ENCODE data around the gene TMEM215. TPM values are rescaled to one million over a fixed set of nuclear protein-coding genes. Genes with fewer than 3 reads are reported as not detected.

TMEM215 gene
- total RNA-seq, 1 donor from 2014 or later = not detected

- no peak overlapping the region for H3K27ac Mint-ChIP-seq
- no peaks in the 10 kb centered on the region for H3K27me3 Mint-ChIP-seq (ENCODE audit: insufficient read depth, low read depth)
Measured at GRCh38 chr9:32811246-32811645, 27.9 kb downstream of the TMEM215 start.

GRCh38 chr9:32820322-32820721 lies 37.0 kb downstream of the TMEM215 start:
- Histone ChIP-seq H3K9me3 (ENCODE audit: low read depth) (no peaks in the 10 kb centered on the region), H3K36me3 (no peaks in the 10 kb centered on the region), H2AFZ (replicated peaks) (no peak overlapping the region), H3K27ac (no peak overlapping the region), H4K20me1 (ENCODE audit: low read depth) (no peaks in the 10 kb centered on the region), H3K27me3 (no peaks in the 10 kb centered on the region), H3K4me3 (no peak overlapping the region), H3K79me2 (ENCODE audit: low read depth) (no peaks in the 10 kb centered on the region), H3K4me2 (no peak overlapping the region), H3K9ac (no peak overlapping the region), H3K4me1 (no peaks in the 10 kb centered on the region), H3F3A (ENCODE audit: low read depth) (no peaks in the 10 kb centered on the region)
- H3K9me3 Mint-ChIP-seq = no peaks in the 10 kb centered on the region
- H3K27me3 Mint-ChIP-seq (ENCODE audit: insufficient read depth, low read depth) = peaks cover 3% of the 10 kb centered on the region
- no peak for DNase-seq (ENCODE audit: low spot score)
- no peak for TF ChIP-seq EZH2 (IDR thresholded peaks at IDR 0.05)
- no peak for TF ChIP-seq CTCF (IDR thresholded peaks at IDR 0.05)
- no peak for TF ChIP-seq EZH2phosphoT487 (IDR thresholded peaks at IDR 0.05)
- H3K4me1 Mint-ChIP-seq = no peaks in the 10 kb centered on the region
- no peak overlapping the region for H3K27ac Mint-ChIP-seq
- no peak overlapping the region for H3K4me3 Mint-ChIP-seq
- no peaks in the 10 kb centered on the region for H3K36me3 Mint-ChIP-seq

More at GRCh38 chr9:32811246-32811645, 27.9 kb downstream of the TMEM215 start:
- H3K4me1 Mint-ChIP-seq = no peaks in the 10 kb centered on the region
- no peaks in the 10 kb centered on the region for H3K4me1 ChIP-seq
- H3K4me3 ChIP-seq = no peak overlapping the region
- TF ChIP-seq CTCF (IDR thresholded peaks at IDR 0.05) (no peak), EZH2phosphoT487 (IDR thresholded peaks at IDR 0.05) (no peak), EZH2 (IDR thresholded peaks at IDR 0.05) (no peak)
- no peaks in the 10 kb centered on the region for H3K79me2 ChIP-seq (ENCODE audit: low read depth)
- H3K27ac ChIP-seq = no peak overlapping the region
- H3K27me3 ChIP-seq = no peaks in the 10 kb centered on the region
- H3K4me2 ChIP-seq = no peak overlapping the region
- H3F3A ChIP-seq (ENCODE audit: low read depth) = no peaks in the 10 kb centered on the region
- no peak for DNase-seq (ENCODE audit: low spot score)
- no peak overlapping the region for H2AFZ ChIP-seq (replicated peaks)
- H3K9me3 ChIP-seq (ENCODE audit: low read depth) = peaks cover 7% of the 10 kb centered on the region
- H4K20me1 ChIP-seq (ENCODE audit: low read depth) = no peaks in the 10 kb centered on the region
- H3K9me3 Mint-ChIP-seq = no peaks in the 10 kb centered on the region
- no peak overlapping the region for H3K9ac ChIP-seq
- H3K4me3 Mint-ChIP-seq = no peak overlapping the region
- no peaks in the 10 kb centered on the region for H3K36me3 ChIP-seq
- no peaks in the 10 kb centered on the region for H3K36me3 Mint-ChIP-seq

GRCh38 chr9:32823101-32823500 lies 39.8 kb downstream of the TMEM215 start:
- TF ChIP-seq EZH2phosphoT487 (IDR thresholded peaks at IDR 0.05) (no peak), EZH2 (IDR thresholded peaks at IDR 0.05) (no peak), CTCF (IDR thresholded peaks at IDR 0.05) (no peak)
- DNase-seq (ENCODE audit: low spot score) = no peak
- H3K27ac Mint-ChIP-seq = no peak overlapping the region
- Histone ChIP-seq H2AFZ (replicated peaks) (no peak overlapping the region), H4K20me1 (ENCODE audit: low read depth) (no peaks in the 10 kb centered on the region), H3K9ac (no peak overlapping the region), H3K27ac (no peak overlapping the region), H3K27me3 (no peaks in the 10 kb centered on the region), H3K36me3 (no peaks in the 10 kb centered on the region), H3K4me3 (no peak overlapping the region), H3F3A (ENCODE audit: low read depth) (no peaks in the 10 kb centered on the region), H3K4me1 (no peaks in the 10 kb centered on the region), H3K79me2 (ENCODE audit: low read depth) (no peaks in the 10 kb centered on the region), H3K9me3 (ENCODE audit: low read depth) (no peaks in the 10 kb centered on the region), H3K4me2 (no peak overlapping the region)
- H3K4me3 Mint-ChIP-seq = no peak overlapping the region
- no peaks in the 10 kb centered on the region for H3K36me3 Mint-ChIP-seq
- H3K4me1 Mint-ChIP-seq = no peaks in the 10 kb centered on the region
- H3K27me3 Mint-ChIP-seq (ENCODE audit: insufficient read depth, low read depth) = no peaks in the 10 kb centered on the region
- H3K9me3 Mint-ChIP-seq = no peaks in the 10 kb centered on the region

Data from neural progenitor cell (in vitro differentiated cells).